GM12878 (cell line): ENCODE measurements around the gene SSMEM1. TPM values are rescaled to one million over a fixed set of nuclear protein-coding genes. Genes with fewer than 3 reads are reported as not detected.

ENCODE experiments used
- ASH2L ChIP-seq: fragments of 300-600, 200-600 bp; sonication (generic); IDR thresholded peaks from 2 replicates; pipeline ENCODE4 v1.6.1; 2017; ENCODE audit warnings: low read depth, mild to moderate bottlenecking, borderline replicate concordance
- BACH1 ChIP-seq: fragments of 450-650 bp; IDR thresholded peaks from 2 replicates; pipeline ENCODE4 v1.6.1; 2017; ENCODE audit warnings: mild to moderate bottlenecking, borderline replicate concordance
- CBX5 ChIP-seq: sonication (generic); IDR thresholded peaks from 2 replicates; pipeline ENCODE4 v1.6.1; 2016; ENCODE audit warnings: low read depth, moderate library complexity, mild to moderate bottlenecking, inconsistent platforms
- E2F4 ChIP-seq: IDR thresholded peaks from 2 replicates; pipeline ENCODE4 v1.6.1; 2012; ENCODE audit warnings: low read depth, low read length, improper control_type of control experiment
- ESRRA ChIP-seq: IDR thresholded peaks from 2 replicates; pipeline ENCODE4 v1.6.1; 2012; ENCODE audit warnings: mild to moderate bottlenecking, low read length, improper control_type of control experiment
- EZH2 ChIP-seq: IDR thresholded peaks from 2 replicates; pipeline ENCODE4 v1.6.1; 2012; ENCODE audit warnings: low read depth, mild to moderate bottlenecking, control low read depth, inconsistent platforms, low read length, borderline replicate concordance; ENCODE audit not compliant: control insufficient read depth
- FOXK2 ChIP-seq: fragments of 450-650 bp; IDR thresholded peaks from 2 replicates; pipeline ENCODE4 v1.6.1; 2017; ENCODE audit warnings: mild to moderate bottlenecking, moderate library complexity
- MXI1 ChIP-seq: fragments of 150-350 bp; IDR thresholded peaks from 2 replicates; pipeline ENCODE4 v1.6.1; 2011; ENCODE audit warnings: low read depth, mild to moderate bottlenecking, inconsistent platforms, low read length, improper control_type of control experiment
- MYC ChIP-seq: IDR thresholded peaks from 2 replicates; pipeline ENCODE4 v1.6.1; 2011; ENCODE audit warnings: mild to moderate bottlenecking, low read length, moderate library complexity, inconsistent platforms; ENCODE audit not compliant: insufficient read depth, insufficient replicate concordance, insufficient read length, severe bottlenecking
- NKRF ChIP-seq: fragments of 450-650 bp; conservative IDR thresholded peaks from 2 replicates; pipeline ENCODE4 v1.6.1; 2017; ENCODE audit warnings: mild to moderate bottlenecking, moderate library complexity
- NR2F1 ChIP-seq: fragments of 450-650 bp; conservative IDR thresholded peaks from 2 replicates; pipeline ENCODE4 v1.6.1; 2017; ENCODE audit warnings: mild to moderate bottlenecking
- PAX5 ChIP-seq: IDR thresholded peaks from 2 replicates; pipeline ENCODE4 v1.6.1; 2011; ENCODE audit warnings: low read depth, low read length, borderline replicate concordance
- RAD21 ChIP-seq: IDR thresholded peaks from 2 replicates; pipeline ENCODE4 v1.6.1; 2011; ENCODE audit warnings: mild to moderate bottlenecking, low read depth, low read length, moderate library complexity; ENCODE audit not compliant: insufficient read depth
- RFX5 ChIP-seq: IDR thresholded peaks from 2 replicates; pipeline ENCODE4 v1.6.1; 2011; ENCODE audit warnings: low read depth, low read length, improper control_type of control experiment
- SKIL ChIP-seq: fragments of 450-650 bp; IDR thresholded peaks from 2 replicates; pipeline ENCODE4 v1.6.1; 2017; ENCODE audit warnings: mild to moderate bottlenecking, low read depth, inconsistent platforms; ENCODE audit not compliant: poor library complexity, severe bottlenecking
- SMAD5 ChIP-seq: IDR thresholded peaks from 2 replicates; pipeline ENCODE4 v1.6.1; 2016; ENCODE audit warnings: antibody characterized with exemption, low read depth
- SMARCA5 ChIP-seq: fragments of 450-650 bp; IDR thresholded peaks from 2 replicates; pipeline ENCODE4 v1.6.1; 2017; ENCODE audit warnings: mild to moderate bottlenecking
- SPI1 ChIP-seq: IDR thresholded peaks from 2 replicates; pipeline ENCODE4 v1.6.1; 2011; ENCODE audit warnings: low read depth, mild to moderate bottlenecking, low read length, moderate library complexity, borderline replicate concordance; ENCODE audit not compliant: insufficient read depth
- TAF1 ChIP-seq: IDR thresholded peaks from 2 replicates; pipeline ENCODE4 v1.6.1; 2011; ENCODE audit warnings: mild to moderate bottlenecking, low read depth, low read length, borderline replicate concordance
- WRNIP1 ChIP-seq: IDR thresholded peaks from 2 replicates; pipeline ENCODE4 v1.6.1; 2011; ENCODE audit warnings: low read depth, low read length, improper control_type of control experiment, borderline replicate concordance
- ZNF24 ChIP-seq: fragments of 450-650 bp; IDR thresholded peaks from 2 replicates; pipeline ENCODE4 v1.6.1; 2017; ENCODE audit warnings: antibody characterized with exemption, mild to moderate bottlenecking
- polyA plus RNA-seq, 11 experiments: library from polyadenylated mRNA; depleted of rRNA in 4 of 11; unstranded in 6 of 11; stranded (reverse) in 5 of 11; fragments of >200 nt; fragmentation: Nextera tagmentation in 4 of 11; fragmentation: Illumina TruSeq in 1 of 11; extraction: Ambion mirVana in 4 of 11; extraction: Trizol in 1 of 11; gene quantifications; 1 replicate in 1 of 11; 2 replicates in 10 of 11; pipeline versions ENCODE4 v1.2.1 to v1.2.3, GENCODE V29; 2011 to 2016; ENCODE audit warnings: inconsistent platforms in 2 of 11, missing spikeins in 2 of 11, low read depth in 1 of 11
- total RNA-seq, 4 experiments: library from RNA; depleted of rRNA in 3 of 4; stranded (reverse); fragments of >200 nt in 3 of 4; fragmentation: Illumina TruSeq in 1 of 4; extraction: Trizol in 1 of 4; gene quantifications; 2 replicates each; pipeline versions ENCODE4 v1.2.1 to v1.2.3, GENCODE V29; 2013 to 2021

The SSMEM1 gene
- total and polyA plus RNA-seq, 10 of the 15 experiments (the other 5 are each of a cell fraction or from before 2014, with no cell fraction given), result not detected

GRCh38 chr7:130205084-130205947 is 2.3 kb upstream of the SSMEM1 start, which contains the start of gene TMEM209 (continued):
- 0 out of 2 replicates have a peak, but pooled peaks have one; percentile 9 for TF ChIP-seq NR2F1
- TF ChIP-seq BACH1, result peak; percentile 35; the same call in 1 of the 2 replicates
- peak; percentile 77 for TF ChIP-seq NKRF
- TF ChIP-seq EZH2, result no peak
- TF ChIP-seq E2F4, result 0 out of 2 replicates have a peak, but pooled peaks have one; percentile 52
- no peak for TF ChIP-seq WRNIP1
- no peak for TF ChIP-seq FOXK2
- no peak for TF ChIP-seq ESRRA
- TF ChIP-seq SKIL, result no peak
- no peak for TF ChIP-seq RFX5
- no peak for TF ChIP-seq SMARCA5
- no peak for TF ChIP-seq RAD21
- TF ChIP-seq SMAD5, result peak; percentile 96; the same call in 1 of the 2 replicates
- TF ChIP-seq SPI1, result no peak
- 0 out of 2 replicates have a peak, but pooled peaks have one; percentile 33 for TF ChIP-seq PAX5
- TF ChIP-seq MXI1, result peak; percentile 91
- no peak for TF ChIP-seq ZNF24
- TF ChIP-seq MYC, result no peak
- TF ChIP-seq ASH2L, result no peak
- peak; percentile 92 for TF ChIP-seq TAF1
- TF ChIP-seq CBX5, result no peak
